ENCODE results near the gene PCYT1A.
"Not testable (repeated sequence)": the region's sequence is repeated elsewhere in the genome, so short reads cannot be mapped to it uniquely, and the experiment has no call there.

PCYT1A gene

GRCh38 chr3:196192524-196193051 is 94.9 kb downstream of the PCYT1A start:
- DNase-seq (ENCODE audit: low spot score), result peak; percentile 55

- peak; percentile 39 for DNase-seq (ENCODE audit: low spot score)
Measured at GRCh38 chr3:196192036-196192523, 95.4 kb downstream of the PCYT1A start.

- DNase-seq (ENCODE audit: low spot score), result no peak
Measured at GRCh38 chr3:196189566-196190347, 97.8 kb downstream of the PCYT1A start.

- DNase-seq (ENCODE audit: low spot score), result peak; percentile 48
Measured at GRCh38 chr3:196186651-196187573, 100.6 kb downstream of the PCYT1A start.

- DNase-seq (ENCODE audit: low spot score), result no peak
Measured at GRCh38 chr3:196184881-196185280, 102.6 kb downstream of the PCYT1A start.

DNA sequence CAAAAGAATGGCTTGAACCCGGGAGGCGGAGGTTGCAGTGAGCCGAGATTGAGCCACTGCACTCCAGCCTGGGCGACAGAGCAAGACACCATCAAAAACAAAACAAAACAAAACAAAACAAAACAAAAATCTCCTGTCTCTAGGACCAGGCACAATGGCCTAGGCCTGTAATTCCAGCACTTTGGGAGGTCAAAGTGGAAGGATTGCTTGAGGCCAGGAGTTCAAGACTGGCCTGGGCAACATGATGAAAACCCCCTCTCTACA is 103.4 kb downstream of the PCYT1A start:
- not testable (repeated sequence) for DNase-seq (ENCODE audit: low spot score)

GRCh38 chr3:196181127-196181546 is 106.4 kb downstream of the PCYT1A start:
- no peak for DNase-seq (ENCODE audit: low spot score)

- no peak for DNase-seq (ENCODE audit: low spot score)
Measured at GRCh38 chr3:196180346-196180745, 107.2 kb downstream of the PCYT1A start.
